KBM-7 (cell line): ENCODE results near the gene SLC38A6.
A peak's percentile ranks its signal among the peaks of the same experiment; 100 is the strongest.

ENCODE experiments used
- DNase-seq: peaks from one replicate; pipeline ENCODE4 v3.0.0-alpha.2; 2015
- in situ Hi-C: fragments of 300-500 bp; cut with MboI; formaldehyde crosslinking; loops from 2 replicates; pipeline ENCODE4 v1.14.3; 2020; ENCODE audit warnings: low sequenced_read_pairs, low pct_unique_long_range_greater_than_20kb, mixed read lengths

Gene SLC38A6

GRCh38 chr14:60980811-60981632, at the start of gene SLC38A6, which contains the start of gene TRMT5:
TSS of gene SLC38A6 (plus strand) at chr14:60981245. CDS start at chr14:60981278, 33 bp downstream.
TSS of gene TRMT5 (minus strand) at chr14:60981079. CDS start at chr14:60980973, 106 bp downstream.
- peak; percentile 94 for DNase-seq
- in situ Hi-C loops = loop anchor here (25.0 kb wide), 1 partner anchor 344 kb away; the partner anchor contains the start of gene SIX1

- in situ Hi-C loops = no loop called here
- DNase-seq = no peak
Observed at GRCh38 chr14:60933920-60934655, 47.0 kb upstream of the SLC38A6 start.

- in situ Hi-C loops = no loop called here
- no peak for DNase-seq
Observed at GRCh38 chr14:60935319-60935718, 45.7 kb upstream of the SLC38A6 start.

DNA sequence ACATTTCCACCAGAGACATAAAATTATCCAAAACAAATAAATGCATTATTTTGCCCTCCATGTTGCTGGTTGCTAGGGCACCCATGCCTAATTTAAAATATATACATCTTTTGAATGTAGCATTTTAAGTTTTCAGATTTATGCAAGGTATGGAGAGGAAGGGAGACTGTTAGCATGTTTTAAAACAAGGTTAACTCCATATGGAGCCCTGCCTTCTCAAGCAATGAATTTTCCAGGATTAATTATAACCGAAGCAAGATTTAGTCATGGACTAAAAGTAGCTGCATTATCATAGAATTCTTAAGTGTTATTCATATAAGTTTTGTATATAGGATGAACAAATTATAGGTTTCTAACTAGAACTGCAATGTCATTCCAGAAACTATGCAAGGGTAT, 37.4 kb upstream of the SLC38A6 start:
- in situ Hi-C loops = no loop called here
- no peak for DNase-seq

DNA sequence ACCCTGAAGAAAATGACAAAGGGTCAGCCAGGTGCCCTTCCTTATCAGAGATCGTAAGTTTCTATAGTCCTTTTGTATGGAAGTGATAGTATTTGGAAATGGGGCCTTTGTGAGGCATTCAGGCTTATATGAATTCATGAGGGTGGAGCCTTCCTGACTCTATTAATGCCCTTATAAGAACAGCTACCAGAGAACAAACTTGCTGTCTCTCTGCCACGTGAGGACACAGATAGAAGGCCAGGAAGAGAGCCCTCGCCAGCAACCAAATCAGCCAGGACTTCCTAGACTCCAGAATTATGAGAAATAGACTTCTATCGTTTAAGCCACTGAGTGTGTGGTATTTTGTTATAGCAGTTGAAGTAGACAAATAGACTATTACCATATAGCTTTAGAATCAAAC, 36.8 kb upstream of the SLC38A6 start:
- no peak for DNase-seq
- in situ Hi-C loops = no loop called here

DNA sequence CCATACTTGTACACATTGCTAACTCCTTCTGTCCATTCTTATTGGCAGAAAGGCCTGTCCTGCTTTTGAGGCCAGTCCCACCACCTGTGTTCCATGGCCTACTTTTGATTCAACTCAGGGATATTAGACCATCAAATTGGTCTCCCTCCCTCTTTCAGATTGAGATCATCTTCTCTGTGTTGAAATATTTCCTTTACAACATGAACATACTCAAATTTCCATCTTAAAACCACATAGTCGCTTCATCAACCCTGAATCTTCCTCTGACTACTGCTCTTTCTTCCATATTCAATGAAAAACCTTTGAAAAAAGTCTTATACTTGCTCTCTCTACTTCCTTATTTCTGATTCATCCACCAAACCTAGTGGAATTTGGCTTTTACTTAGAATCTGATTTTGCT, 35.1 kb upstream of the SLC38A6 start:
- DNase-seq = peak; percentile 21
- in situ Hi-C loops = no loop called here

- in situ Hi-C loops = no loop called here
- DNase-seq = no peak
Observed at GRCh38 chr14:60946773-60947172, 34.3 kb upstream of the SLC38A6 start.

DNA sequence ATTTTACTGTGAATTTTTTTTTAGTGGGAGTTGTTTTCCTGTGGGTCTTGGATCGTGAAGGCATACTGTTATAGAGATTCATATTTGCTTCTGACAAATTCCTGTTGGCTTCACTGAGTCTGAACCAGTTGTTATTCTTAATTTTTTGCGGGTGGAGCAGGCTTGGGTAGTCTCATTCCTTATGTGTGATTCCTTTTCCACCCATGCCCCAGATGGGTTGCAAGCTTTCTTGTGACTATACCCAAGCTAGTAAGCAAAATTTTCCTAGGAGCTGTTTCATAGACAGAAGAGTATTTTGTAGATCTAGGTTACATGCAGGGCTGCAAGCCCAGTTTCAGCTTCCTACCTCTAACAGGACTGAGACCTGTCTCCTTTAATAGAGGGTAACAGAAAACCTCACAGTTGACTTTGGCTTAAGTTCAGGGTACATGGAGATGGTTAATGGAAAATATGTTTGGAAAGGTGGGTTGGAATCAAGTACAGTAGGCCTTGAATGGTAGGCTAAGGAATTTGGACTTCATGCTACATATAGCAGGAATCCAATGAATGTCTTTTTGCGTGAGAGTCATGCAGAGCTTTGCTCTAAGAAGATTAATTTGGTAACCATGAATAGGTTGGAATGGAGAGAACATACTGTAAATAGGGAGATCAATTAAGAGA, 29.1 kb upstream of the SLC38A6 start:
- no peak for DNase-seq
- in situ Hi-C loops = no loop called here

GRCh38 chr14:60956202-60956601, 24.8 kb upstream of the SLC38A6 start:
- in situ Hi-C loops = no loop called here
- no peak for DNase-seq

DNA sequence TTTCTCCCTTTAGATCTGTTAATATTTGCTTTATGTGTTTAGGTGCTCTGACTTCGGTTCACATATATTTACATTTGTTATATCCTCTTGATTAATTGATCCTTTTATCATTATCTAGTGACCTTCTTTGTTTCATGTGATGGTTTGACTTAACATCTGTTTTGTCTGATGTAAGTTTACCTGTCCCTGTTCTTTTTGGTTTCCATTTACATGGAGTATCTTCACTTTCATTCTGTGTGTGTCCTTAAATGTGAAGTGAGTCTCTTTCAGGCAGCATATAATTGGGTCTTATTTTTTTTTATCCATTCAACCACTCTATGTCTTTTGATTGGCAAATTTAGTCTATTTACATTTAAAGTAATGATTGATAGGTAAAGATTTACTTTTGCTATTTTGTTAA, 24.4 kb upstream of the SLC38A6 start:
- no peak for DNase-seq
- in situ Hi-C loops = no loop called here

DNA sequence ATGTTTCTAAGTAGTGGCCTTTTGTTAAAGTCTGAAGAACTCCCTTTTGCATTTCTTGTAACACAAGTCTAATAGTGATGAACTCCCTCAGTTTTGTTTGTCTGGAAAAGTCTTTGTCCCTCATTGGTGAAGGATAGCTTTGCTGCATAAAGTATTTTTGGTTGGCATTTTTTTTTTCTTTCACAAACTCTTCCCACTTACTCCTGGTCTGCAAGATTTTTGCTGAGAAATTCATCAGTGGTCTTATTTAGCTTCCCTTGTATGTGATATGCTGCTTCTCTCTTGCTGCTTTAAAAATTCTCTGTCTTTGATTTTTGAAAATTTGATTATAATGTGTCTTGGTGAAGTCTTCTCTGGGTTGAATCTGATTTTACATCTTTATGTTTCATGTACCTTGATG, 22.9 kb upstream of the SLC38A6 start:
- in situ Hi-C loops = no loop called here
- no peak for DNase-seq

DNA sequence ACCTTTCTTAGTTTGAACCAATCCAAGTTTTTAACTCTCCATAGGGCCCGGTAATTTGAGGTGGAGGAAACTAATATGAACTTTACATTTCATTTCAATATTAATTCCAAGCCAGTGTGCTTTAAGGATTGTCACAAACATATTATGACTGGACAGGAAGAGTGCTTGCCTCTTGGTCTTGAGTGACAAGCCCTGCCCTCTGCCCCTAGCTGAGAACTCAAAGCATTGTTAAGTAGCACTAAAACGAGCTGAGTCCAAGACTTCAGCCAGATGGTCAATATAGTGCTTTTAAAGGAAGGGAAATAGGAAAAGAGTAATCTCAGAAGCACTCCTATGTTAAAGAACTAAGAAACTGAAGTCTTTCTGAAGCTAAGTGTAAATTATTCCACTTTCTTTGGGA, 17.3 kb upstream of the SLC38A6 start:
- DNase-seq = no peak
- in situ Hi-C loops = no loop called here

GRCh38 chr14:60964904-60965303, 16.1 kb upstream of the SLC38A6 start:
- in situ Hi-C loops = no loop called here
- DNase-seq = no peak

GRCh38 chr14:60965402-60965801, 15.6 kb upstream of the SLC38A6 start:
- DNase-seq = no peak
- in situ Hi-C loops = no loop called here

DNA sequence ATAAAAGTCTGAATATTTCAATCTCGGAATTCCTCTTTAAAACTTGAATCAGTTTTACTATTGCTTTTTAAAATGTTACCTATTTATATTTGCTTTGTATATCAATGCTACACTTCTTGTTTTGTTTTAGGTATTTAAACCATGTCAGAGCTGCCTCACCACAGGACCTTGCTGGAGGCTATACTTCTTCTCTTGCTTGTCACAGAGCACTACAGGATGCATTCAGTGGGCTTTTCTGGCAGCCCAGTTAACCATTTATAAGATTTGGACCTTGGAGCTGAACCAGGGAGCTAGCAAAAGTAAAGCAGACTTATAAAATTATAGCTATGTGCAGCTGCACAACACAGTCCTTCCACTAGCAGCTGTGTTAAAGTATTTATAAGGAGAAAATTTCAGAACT, 12.9 kb upstream of the SLC38A6 start:
- no peak for DNase-seq
- in situ Hi-C loops = no loop called here

GRCh38 chr14:60968671-60969070, 12.4 kb upstream of the SLC38A6 start:
- DNase-seq = no peak
- in situ Hi-C loops = no loop called here

- in situ Hi-C loops = no loop called here
- peak; percentile 50 for DNase-seq
Observed at GRCh38 chr14:60970146-60970545, 10.9 kb upstream of the SLC38A6 start.

DNA sequence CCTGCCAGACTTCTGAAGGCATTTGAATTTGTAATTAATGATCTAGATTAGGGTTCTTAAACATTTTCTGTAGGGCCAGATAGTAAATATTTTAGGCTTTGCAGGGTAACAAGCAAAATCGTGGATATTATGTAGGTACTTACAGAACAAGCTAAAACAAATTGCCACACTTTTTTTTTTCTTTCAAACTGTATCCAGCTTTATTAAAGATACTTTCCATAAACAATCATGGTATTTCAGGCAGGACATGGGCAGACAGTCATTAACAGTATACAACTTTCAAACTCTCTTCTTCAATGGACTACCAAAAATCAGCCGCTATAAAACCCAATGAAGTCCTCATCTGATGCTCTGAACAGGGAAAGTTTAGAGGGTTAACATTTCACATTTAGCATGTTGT, 9.8 kb upstream of the SLC38A6 start:
- no peak for DNase-seq
- in situ Hi-C loops = no loop called here

GRCh38 chr14:60972295-60972694, 8.8 kb upstream of the SLC38A6 start:
- in situ Hi-C loops = no loop called here
- DNase-seq = no peak

GRCh38 chr14:60973070-60973469, 8.0 kb upstream of the SLC38A6 start:
- no peak for DNase-seq
- in situ Hi-C loops = no loop called here
